Measurements from ENCODE around the gene SYT1.

GRCh38 chr12:79199166-79199565, 334.6 kb downstream of the SYT1 start:
- TF ChIP-seq RAD21 (IDR thresholded peaks at IDR 0.05; ENCODE audit: low read length) (no peak), CTCF (conservative IDR thresholded peaks at IDR 0.05; ENCODE audit: low read depth, low read length) (no peak), NFE2L2 (IDR thresholded peaks at IDR 0.05; ENCODE audit: low read depth, low read length) (no peak), RCOR1 (IDR thresholded peaks at IDR 0.05; ENCODE audit: insufficient replicate concordance, low read length) (no peak), POLR2A (IDR thresholded peaks at IDR 0.05; ENCODE audit: low read depth, low read length) (no peak), USF2 (IDR thresholded peaks at IDR 0.05; ENCODE audit: low read depth, low read length) (no peak), CEBPB (IDR thresholded peaks at IDR 0.05; ENCODE audit: low read depth, low read length) (no peak), MXI1 (IDR thresholded peaks at IDR 0.05; ENCODE audit: borderline replicate concordance, low read depth, low read length) (no peak), RFX5 (IDR thresholded peaks at IDR 0.05; ENCODE audit: low read depth, low read length) (no peak), BHLHE40 (IDR thresholded peaks at IDR 0.05; ENCODE audit: low read depth, low read length) (no peak)
